SH-SY5Y (cell line): ENCODE data around the gene LRMDA.

Experiments used
- GATA2 ChIP-seq: IDR thresholded peaks from 2 replicates; pipeline ENCODE4 v1.6.1; 2011; ENCODE audit warnings: mild to moderate bottlenecking, low read depth, low read length
- GATA3 ChIP-seq: IDR thresholded peaks from 2 replicates; pipeline ENCODE4 v1.6.1; 2011; ENCODE audit warnings: low read depth, mild to moderate bottlenecking, low read length, moderate library complexity

Gene LRMDA

GRCh38 chr10:76129213-76129612 lies 697.8 kb downstream of the LRMDA start:
- no peak for TF ChIP-seq GATA2
- no peak for TF ChIP-seq GATA3

DNA sequence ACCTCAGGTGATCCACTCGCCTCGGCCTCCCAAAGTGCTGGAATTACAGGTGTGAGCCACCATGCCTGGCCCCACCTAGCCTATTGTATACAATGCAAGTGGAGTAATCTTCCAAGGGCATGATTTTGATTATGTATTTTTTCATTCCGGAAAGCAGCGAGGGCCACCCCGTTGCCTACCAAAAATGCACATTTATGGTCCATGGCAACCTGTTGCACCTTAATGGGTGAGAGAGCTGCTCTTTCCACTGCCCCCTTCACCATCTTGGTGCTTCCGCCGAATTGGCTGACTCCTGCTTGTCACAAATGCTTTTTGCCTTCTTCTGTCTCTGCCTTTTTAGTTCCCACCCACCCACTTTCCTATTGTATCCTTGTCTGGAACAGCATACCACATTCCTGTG lies 699.5 kb downstream of the LRMDA start:
- TF ChIP-seq GATA2 (no peak), GATA3 (no peak)

GRCh38 chr10:76133597-76134255 lies 702.3 kb downstream of the LRMDA start:
- TF ChIP-seq GATA2 (peak; percentile 91), GATA3 (no peak)

GRCh38 chr10:76136961-76137360 lies 705.5 kb downstream of the LRMDA start:
- TF ChIP-seq GATA3, result no peak
- TF ChIP-seq GATA2, result no peak

DNA sequence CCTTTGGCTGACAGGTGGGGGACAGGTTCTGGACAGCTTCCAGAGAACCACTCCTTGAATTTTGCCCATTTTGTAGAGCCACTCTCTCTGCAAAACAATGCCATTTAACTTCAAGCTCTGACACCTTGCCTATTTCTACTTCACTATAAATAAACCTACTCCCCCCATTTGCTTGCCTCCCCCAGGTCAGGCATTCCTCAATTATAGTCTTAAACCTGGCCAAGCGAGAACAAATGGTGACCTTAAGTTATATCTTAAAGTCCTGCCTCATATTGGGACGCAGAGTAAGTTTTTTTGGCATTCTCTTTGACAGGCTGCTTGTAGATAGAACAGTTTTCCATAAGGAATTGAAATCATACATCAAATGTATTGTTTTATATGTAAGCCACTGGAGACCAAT lies 706.9 kb downstream of the LRMDA start:
- TF ChIP-seq GATA3 (no peak), GATA2 (no peak)

- TF ChIP-seq GATA2 (no peak), GATA3 (no peak)
Measured at GRCh38 chr10:76138906-76139305, 707.5 kb downstream of the LRMDA start.

DNA sequence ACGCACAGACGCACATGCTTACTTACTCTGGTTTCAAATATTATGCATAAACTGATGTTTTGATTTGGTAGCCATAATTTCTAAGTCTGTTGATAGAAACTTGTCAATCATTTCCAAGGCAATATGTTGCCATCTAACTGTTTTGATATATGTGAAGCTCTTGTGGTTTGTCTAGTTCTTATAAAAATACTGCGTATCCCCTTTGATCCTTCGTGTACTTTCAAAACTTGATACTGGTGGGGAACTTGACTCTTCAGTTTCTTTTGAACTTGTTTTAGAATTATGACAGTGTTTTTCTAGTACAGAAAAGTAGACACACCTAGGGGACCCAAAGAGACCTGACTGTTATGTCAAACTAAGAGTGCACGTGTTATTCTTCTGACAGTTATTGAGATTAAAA lies 708.0 kb downstream of the LRMDA start:
- TF ChIP-seq GATA2 (no peak), GATA3 (no peak)

- TF ChIP-seq GATA3 (no peak), GATA2 (no peak)
Measured at GRCh38 chr10:76141376-76141775, 710.0 kb downstream of the LRMDA start.

- TF ChIP-seq GATA3, result no peak
- TF ChIP-seq GATA2, result no peak
Measured at GRCh38 chr10:76149182-76149581, 717.8 kb downstream of the LRMDA start.

- TF ChIP-seq GATA2, result no peak
- TF ChIP-seq GATA3, result no peak
Measured at GRCh38 chr10:76149602-76150138, 718.2 kb downstream of the LRMDA start.

DNA sequence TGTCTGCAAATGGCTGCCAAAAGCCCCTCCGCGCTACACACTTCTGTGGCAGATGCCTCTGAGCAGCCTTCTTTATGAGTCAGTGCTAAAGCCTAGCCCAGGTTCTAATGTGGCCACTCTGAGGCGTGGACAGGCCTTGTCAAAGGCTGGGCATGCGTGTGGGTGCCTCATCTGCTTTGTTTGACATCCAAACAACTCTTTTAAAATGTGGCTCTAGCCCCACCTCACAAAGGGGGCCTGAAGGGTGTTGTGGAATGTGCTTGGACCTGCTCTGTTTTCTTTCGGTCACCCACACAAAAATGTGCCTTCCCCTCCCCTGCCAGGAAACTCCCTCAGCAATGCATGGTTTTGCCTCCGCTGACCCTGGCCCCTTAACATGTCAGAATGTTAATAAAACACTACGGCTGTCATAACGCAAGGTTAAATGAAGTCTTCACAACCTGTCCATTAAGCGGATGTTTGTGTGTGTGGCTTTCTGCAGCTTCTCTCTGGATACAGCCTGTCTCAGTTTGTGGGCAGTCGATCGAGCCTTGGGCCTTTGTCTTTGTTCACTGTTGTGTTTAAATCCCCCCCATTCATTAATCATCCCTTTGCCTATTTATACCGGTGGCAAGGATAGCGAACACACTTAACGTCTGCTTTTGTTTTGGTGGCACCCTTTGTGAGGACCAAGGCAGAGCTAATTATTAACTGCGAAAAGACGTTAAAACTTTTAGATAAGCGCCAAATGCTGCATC lies 718.9 kb downstream of the LRMDA start:
- TF ChIP-seq GATA3 (no peak), GATA2 (no peak)

DNA sequence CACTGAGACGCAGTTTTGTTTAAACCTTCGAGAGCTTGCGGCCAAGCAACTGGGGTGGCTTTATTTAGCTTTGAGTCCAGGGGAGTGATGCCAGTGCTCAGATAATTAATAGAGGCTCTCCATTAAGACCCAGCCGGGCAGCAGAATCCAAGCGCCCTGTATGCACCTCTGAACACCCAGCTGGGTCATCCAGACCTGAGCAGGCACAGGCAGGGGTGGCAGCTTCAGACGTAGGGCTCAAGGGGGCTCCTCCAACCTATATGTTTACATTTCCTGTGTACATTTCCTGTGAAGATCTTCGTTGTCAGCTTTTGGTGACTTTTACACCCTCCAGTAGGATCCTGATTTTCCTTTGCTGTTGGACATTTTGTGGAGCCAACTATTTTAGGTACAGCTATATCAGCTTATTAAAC lies 719.5 kb downstream of the LRMDA start:
- no peak for TF ChIP-seq GATA3

- TF ChIP-seq GATA2 (no peak), GATA3 (no peak)
Measured at GRCh38 chr10:76152186-76152585, 720.8 kb downstream of the LRMDA start.

GRCh38 chr10:76155961-76156360 lies 724.5 kb downstream of the LRMDA start:
- TF ChIP-seq GATA3, result no peak
- TF ChIP-seq GATA2, result no peak
